Measurements from ENCODE around the gene DNAJC9. TPM values are rescaled to one million over a fixed set of nuclear protein-coding genes. Genes with fewer than 3 reads are reported as not detected.

Gene DNAJC9
- total RNA-seq, 2 experiments from 2014 or later = 63.0 to 83.3 TPM

- Histone ChIP-seq H3K4me3 (ENCODE audit: low read depth, low read length, poor library complexity, severe bottlenecking) (peak overlapping the region; percentile 94), H3K9me2 (ENCODE audit: insufficient read depth, low read length) (no peaks in the 10 kb centered on the region), H3K36me3 (ENCODE audit: insufficient read depth, low read length) (peaks cover 88% of the 10 kb centered on the region), H3K4me2 (ENCODE audit: low read length) (peak overlapping the region; percentile 98), H3K79me2 (ENCODE audit: insufficient read depth, low read depth, low read length) (peaks cover 86% of the 10 kb centered on the region), H3K9me3 (ENCODE audit: low read length) (no peaks in the 10 kb centered on the region), H3K27ac (ENCODE audit: low read depth, low read length, poor library complexity, severe bottlenecking) (peak overlapping the region; percentile 91), H2AFZ (ENCODE audit: low read length) (no peak overlapping the region; the same call in 1 of the 2 replicates), H4K20me1 (ENCODE audit: insufficient read depth, low read length) (peaks cover 29% of the 10 kb centered on the region; the same call in 1 of the 2 replicates), H3K4me1 (ENCODE audit: insufficient read depth, low read length, poor library complexity, severe bottlenecking) (peaks cover 54% of the 10 kb centered on the region)
- CTCF ChIA-PET (ENCODE audit: unreplicated experiment) = no interaction called here
- POLR2A ChIA-PET = interaction anchor here (0.7 to 2.1 kb wide), 3 partner anchors 151 to 249 kb away, joined by 3 to 10 read pairs (median 3); partner anchors contain the start of gene PPP3CB
- TF ChIP-seq, protein P1, sequence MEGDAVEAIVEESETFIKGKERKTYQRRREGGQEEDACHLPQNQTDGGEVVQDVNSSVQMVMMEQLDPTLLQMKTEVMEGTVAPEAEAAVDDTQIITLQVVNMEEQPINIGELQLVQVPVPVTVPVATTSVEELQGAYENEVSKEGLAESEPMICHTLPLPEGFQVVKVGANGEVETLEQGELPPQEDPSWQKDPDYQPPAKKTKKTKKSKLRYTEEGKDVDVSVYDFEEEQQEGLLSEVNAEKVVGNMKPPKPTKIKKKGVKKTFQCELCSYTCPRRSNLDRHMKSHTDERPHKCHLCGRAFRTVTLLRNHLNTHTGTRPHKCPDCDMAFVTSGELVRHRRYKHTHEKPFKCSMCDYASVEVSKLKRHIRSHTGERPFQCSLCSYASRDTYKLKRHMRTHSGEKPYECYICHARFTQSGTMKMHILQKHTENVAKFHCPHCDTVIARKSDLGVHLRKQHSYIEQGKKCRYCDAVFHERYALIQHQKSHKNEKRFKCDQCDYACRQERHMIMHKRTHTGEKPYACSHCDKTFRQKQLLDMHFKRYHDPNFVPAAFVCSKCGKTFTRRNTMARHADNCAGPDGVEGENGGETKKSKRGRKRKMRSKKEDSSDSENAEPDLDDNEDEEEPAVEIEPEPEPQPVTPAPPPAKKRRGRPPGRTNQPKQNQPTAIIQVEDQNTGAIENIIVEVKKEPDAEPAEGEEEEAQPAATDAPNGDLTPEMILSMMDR (conservative IDR thresholded peaks at IDR 0.05; ENCODE audit: low read length) = no peak
- TF ChIP-seq EZH2phosphoT487 (IDR thresholded peaks at IDR 0.05; ENCODE audit: borderline replicate concordance, low read depth, low read length) = no peak
- intact Hi-C loops (cut with micrococcal nuclease; ENCODE audit: unreplicated experiment) = loop anchor here (2.0 to 5.0 kb wide), 3 partner anchors 79 to 485 kb away; partner anchors contain the start of genes ECD, FAM149B1 and P4HA1
- TSS peak; percentile 51 for BruUV-seq (replicated peaks)
- peak; percentile 41 for DNase-seq (ENCODE audit: low spot score)
These were observed 771 bp downstream of the DNAJC9 start for GRCh38 chr10:73246322-73246645.

- Histone ChIP-seq H3K9me2 (ENCODE audit: insufficient read depth, low read length) (no peaks in the 10 kb centered on the region), H2AFZ (ENCODE audit: low read length) (no peak overlapping the region), H3K9me3 (ENCODE audit: low read length) (no peaks in the 10 kb centered on the region), H3K4me1 (ENCODE audit: insufficient read depth, low read length, poor library complexity, severe bottlenecking) (peaks cover 42% of the 10 kb centered on the region), H3K4me3 (ENCODE audit: low read depth, low read length, poor library complexity, severe bottlenecking) (peak overlapping the region; percentile 94), H4K20me1 (ENCODE audit: insufficient read depth, low read length) (peaks cover 29% of the 10 kb centered on the region; the same call in 1 of the 2 replicates), H3K27ac (ENCODE audit: low read depth, low read length, poor library complexity, severe bottlenecking) (peak overlapping the region; percentile 91), H3K36me3 (ENCODE audit: insufficient read depth, low read length) (peaks cover 89% of the 10 kb centered on the region), H3K79me2 (ENCODE audit: insufficient read depth, low read depth, low read length) (peaks cover 77% of the 10 kb centered on the region), H3K4me2 (ENCODE audit: low read length) (peak overlapping the region; percentile 98)
- BruUV-seq (replicated peaks) = no TSS peak
- intact Hi-C loops (cut with micrococcal nuclease; ENCODE audit: unreplicated experiment) = loop anchor here (5.0 kb wide), 2 partner anchors 78 to 148 kb away; partner anchors contain the start of genes ECD, FAM149B1 and P4HA1
- peak; percentile 72 for DNase-seq (ENCODE audit: low spot score)
- CTCF ChIA-PET (ENCODE audit: unreplicated experiment) = interaction anchor here (0.6 kb wide), 1 partner anchor 913 kb away, joined by 5 read pairs; no protein-coding TSS in a partner anchor
- POLR2A ChIA-PET = interaction anchor here (0.5 to 1.1 kb wide), 8 partner anchors 8 to 383 kb away, joined by 3 to 8 read pairs (median 3); partner anchors contain the start of gene MRPS16
- TF ChIP-seq EZH2phosphoT487 (IDR thresholded peaks at IDR 0.05; ENCODE audit: borderline replicate concordance, low read depth, low read length) = no peak
- TF ChIP-seq, protein P1 (conservative IDR thresholded peaks at IDR 0.05; ENCODE audit: low read length) = no peak
These were observed 2.1 kb downstream of the DNAJC9 start for GRCh38 chr10:73244866-73245477.

- intact Hi-C loops (cut with micrococcal nuclease; ENCODE audit: unreplicated experiment) = no loop called here
- H3K36me3 ChIP-seq (ENCODE audit: insufficient read depth, low read length) = peaks cover 95% of the 10 kb centered on the region
- H3K27ac ChIP-seq (ENCODE audit: low read depth, low read length, poor library complexity, severe bottlenecking) = no peak overlapping the region
- H3K4me2 ChIP-seq (ENCODE audit: low read length) = no peak overlapping the region
- H3K79me2 ChIP-seq (ENCODE audit: insufficient read depth, low read depth, low read length) = peaks cover 35% of the 10 kb centered on the region
- no peak overlapping the region for H2AFZ ChIP-seq (ENCODE audit: low read length)
- TF ChIP-seq, protein P1 (conservative IDR thresholded peaks at IDR 0.05; ENCODE audit: low read length) = no peak
- no peak for TF ChIP-seq EZH2phosphoT487 (IDR thresholded peaks at IDR 0.05; ENCODE audit: borderline replicate concordance, low read depth, low read length)
- peaks cover 17% of the 10 kb centered on the region for H3K4me1 ChIP-seq (ENCODE audit: insufficient read depth, low read length, poor library complexity, severe bottlenecking)
- no peaks in the 10 kb centered on the region for H3K9me2 ChIP-seq (ENCODE audit: insufficient read depth, low read length)
- H4K20me1 ChIP-seq (ENCODE audit: insufficient read depth, low read length) = peaks cover 17% of the 10 kb centered on the region; the same call in 1 of the 2 replicates
- BruUV-seq (replicated peaks) = no TSS peak
- no peaks in the 10 kb centered on the region for H3K9me3 ChIP-seq (ENCODE audit: low read length)
- DNase-seq (ENCODE audit: low spot score) = no peak
- ChIA-PET POLR2A (no interaction called here), CTCF (ENCODE audit: unreplicated experiment) (interaction anchor here (0.6 to 2.0 kb wide), 2 partner anchors 8 to 13 kb away, joined by 3 to 5 read pairs; partner anchors contain the start of gene MRPS16)
- H3K4me3 ChIP-seq (ENCODE audit: low read depth, low read length, poor library complexity, severe bottlenecking) = no peak overlapping the region
These were observed 7.1 kb downstream of the DNAJC9 start for GRCh38 chr10:73239908-73240307.

Data from OCI-LY7 (cell line).